ENCODE results near the gene GRID2IP.
A peak's percentile ranks its signal among the peaks of the same experiment; 100 is the strongest.

GRID2IP gene

DNA sequence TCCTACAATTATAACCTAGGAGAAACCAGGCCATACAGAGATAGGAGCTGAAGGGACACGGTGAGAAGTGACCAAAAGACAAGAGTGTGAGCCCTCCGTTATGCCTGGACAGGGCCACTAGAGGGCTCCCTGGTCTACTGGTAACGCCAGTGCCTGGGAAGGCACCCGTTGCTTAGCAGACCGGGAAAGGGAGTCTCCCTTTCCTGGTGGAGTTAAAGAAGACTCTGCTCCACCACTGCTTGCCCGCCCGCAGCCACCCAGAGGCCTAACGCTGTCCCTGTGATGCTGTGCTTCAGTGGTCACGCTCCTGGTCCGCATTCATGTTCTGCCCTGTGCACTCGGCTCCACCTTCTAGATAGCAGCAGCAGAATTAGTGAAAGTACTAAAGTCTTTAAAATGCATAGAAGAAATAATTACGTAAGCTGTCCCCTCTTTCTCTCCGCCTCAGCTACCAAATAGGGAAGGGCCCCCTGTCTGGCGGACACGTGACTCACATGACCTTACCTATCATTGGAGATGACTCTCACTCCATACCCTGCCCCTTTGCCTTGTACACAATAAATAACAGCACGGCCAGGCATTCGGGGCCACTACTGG is 34.8 kb downstream of the GRID2IP start:
- peak; percentile 79 to 90 for DNase-seq

GRCh38 chr7:6513541-6513940 is 37.7 kb downstream of the GRID2IP start:
- DNase-seq, result no peak

DNA sequence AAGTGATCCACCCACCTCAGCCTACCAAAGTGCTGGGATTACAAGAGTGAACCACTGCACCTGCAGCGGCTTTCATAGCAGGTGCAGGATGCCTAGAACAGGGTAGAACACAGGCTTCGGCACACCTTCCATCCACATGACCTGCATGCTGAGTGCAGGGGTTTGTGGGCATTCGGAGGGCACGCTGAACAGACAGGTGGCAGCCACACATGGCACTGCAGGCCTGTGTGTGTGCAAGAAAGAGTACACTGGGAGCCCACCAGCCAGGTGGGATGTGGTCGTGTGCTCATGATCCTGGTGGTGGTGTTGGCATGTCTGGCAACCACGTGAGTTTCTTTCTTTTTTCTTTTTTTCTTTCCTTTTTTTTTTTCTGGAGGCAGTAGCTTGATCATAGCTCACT is 38.4 kb downstream of the GRID2IP start:
- no peak for DNase-seq

GRCh38 chr7:6510476-6511133 is 40.7 kb downstream of the GRID2IP start:
- DNase-seq, result no peak

DNA sequence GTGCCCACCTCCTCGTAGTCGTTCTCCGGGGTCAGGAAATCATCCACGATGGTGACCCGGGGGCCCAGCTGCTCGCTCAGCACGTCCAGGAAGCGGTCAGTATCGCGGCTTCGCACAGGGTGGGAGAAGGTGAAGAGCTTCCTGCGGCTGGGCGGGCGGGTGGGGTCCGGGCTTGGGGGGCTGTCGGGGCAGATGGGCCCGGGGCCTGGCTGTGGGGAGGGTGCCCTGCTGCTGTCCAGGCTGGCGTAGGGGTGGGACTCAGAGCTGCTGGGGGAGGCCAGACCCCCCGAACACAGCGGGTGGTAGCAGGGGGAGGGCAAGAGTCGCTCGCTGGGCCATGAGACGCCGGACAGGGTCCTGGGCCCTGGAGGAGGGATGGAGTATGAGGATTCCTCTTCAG is 42.3 kb downstream of the GRID2IP start:
- DNase-seq, result no peak

DNA sequence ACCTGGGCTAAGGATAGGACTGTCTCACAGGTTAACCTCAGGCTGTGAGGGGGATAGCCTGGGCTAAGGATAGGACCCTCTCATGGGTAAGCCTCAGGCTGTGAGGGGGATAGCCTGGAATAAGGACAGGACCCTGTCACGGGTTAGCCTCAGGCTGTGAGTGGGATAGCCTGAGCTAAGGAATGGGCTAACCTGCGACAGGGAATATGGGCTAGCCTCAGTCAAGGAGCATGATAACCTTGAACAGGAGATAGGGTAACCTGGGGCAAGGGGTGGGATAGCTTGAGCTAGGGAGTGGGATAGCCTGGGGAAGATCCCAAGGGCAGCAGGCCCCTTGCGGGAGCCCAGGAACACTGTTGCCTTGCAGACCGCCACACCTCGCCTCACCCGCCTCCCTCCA is 42.7 kb downstream of the GRID2IP start:
- DNase-seq, result no peak

DNA sequence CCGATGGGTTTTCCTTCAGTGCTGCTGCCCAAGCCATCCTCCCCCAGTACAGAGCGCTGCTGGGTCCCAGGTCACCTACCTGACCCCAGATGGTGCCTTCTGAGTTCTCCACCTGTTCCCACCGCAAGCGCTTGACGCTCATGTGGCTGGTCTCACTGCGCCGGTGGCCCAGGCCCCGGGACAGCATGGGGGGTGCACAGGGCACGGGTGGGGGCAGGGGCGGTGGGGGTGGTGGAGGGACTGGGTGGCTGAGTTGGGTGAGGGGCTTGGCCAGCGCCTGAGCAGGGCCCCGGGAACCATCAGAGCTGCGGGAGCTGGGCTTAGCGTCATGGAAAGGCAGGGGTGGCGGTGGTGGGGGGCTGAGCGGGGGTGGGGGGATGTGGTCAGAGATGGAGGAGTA is 43.4 kb downstream of the GRID2IP start:
- no peak for DNase-seq

- no peak for DNase-seq
Observed at GRCh38 chr7:6505685-6506559, 45.3 kb downstream of the GRID2IP start.

GRCh38 chr7:6504996-6505395 is 46.3 kb downstream of the GRID2IP start:
- DNase-seq, result no peak

DNA sequence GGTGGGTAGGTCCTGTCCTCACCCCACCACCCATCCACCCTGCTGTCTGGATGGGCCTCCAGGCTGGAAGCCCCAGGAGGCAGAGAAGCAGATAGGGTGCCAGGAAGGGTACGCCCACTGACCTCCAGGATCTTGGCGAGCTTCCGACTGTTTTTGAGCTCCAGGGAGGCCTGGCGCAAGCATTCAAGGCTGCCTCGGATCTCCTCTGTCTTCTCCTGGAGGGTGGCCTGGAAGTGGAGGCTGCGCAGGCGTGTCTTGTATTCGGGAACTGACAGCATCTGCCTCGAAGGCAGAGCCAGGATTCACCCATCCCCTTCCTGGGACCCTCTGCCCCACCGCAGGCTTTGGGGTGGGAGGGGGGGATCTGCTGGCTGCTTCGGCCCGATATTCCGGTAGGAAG is 48.4 kb downstream of the GRID2IP start:
- DNase-seq, result no peak

GRCh38 chr7:6501586-6502564 is 49.4 kb downstream of the GRID2IP start:
- no peak for DNase-seq

DNA sequence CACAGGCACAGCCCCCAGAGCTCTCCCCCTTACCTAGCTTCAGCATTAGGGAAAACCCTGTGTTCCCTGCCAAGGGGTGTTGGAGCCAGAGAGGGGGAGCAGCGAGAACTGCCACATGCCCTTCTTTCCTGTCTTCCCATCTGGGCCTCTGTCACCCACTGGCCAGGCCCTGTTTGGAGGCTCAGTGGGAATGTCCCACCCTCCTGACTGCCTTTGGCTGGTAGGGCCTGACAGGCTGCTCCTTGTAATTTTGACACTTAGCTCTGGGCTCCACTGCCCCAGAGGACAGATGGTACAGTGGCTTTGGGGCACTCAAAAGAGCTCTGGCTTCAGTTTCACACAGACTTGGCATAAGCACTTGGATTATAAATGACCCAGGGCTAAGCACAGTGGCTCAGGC is 50.6 kb downstream of the GRID2IP start:
- no peak for DNase-seq

DNA sequence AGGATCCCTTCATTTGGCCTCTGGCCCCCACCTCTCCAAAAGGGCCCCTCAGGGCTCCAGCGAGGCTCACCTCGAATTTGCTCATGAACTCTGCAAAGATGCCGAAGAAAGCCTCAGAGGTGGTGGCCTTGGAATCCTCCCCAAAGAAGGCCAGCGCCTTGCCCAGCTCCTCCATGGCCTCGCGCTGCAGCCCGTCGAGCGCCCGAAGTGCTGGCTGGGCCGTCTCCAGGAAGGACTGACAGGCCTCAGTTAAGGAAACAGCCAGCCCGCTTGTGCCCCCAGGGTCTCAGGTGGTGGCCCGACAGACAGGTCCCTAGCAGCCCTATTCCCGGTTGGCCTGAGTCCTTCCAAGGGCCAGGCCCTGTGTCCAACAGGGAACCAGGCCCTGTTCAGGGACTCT is 53.3 kb downstream of the GRID2IP start:
- DNase-seq, result no peak

- DNase-seq, result no peak
Observed at GRCh38 chr7:6497637-6497905, 53.7 kb downstream of the GRID2IP start.

GRCh38 chr7:6496842-6497636 is 54.2 kb downstream of the GRID2IP start:
- DNase-seq, result no peak

GRCh38 chr7:6495597-6496262 is 55.5 kb downstream of the GRID2IP start:
- DNase-seq, result no peak

DNA sequence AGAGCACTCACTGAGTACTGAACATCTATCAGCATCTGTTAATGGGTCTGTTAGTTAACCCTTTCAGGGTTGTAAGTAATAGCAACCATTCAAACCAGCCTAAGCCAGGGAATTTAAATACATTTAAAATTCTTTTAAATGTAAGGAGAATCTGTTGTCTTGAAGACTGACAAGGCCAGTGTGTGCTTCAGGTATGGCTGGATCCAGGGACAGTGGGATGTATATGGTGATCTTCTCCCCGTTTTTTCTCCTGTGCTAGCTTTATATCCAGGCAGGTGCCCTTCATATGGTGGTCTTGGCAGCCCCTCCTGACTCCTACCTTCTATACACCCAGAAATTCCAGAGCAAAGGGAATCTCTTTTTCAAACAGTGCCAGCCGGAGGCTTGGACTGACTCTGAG is 56.9 kb downstream of the GRID2IP start:
- no peak for DNase-seq

- no peak for DNase-seq
Observed at GRCh38 chr7:6491194-6491593, 60.1 kb downstream of the GRID2IP start.

- DNase-seq, result peak in 1 of 2 donors; percentile 6
Observed at GRCh38 chr7:6489612-6490011, 61.6 kb downstream of the GRID2IP start.

DNA sequence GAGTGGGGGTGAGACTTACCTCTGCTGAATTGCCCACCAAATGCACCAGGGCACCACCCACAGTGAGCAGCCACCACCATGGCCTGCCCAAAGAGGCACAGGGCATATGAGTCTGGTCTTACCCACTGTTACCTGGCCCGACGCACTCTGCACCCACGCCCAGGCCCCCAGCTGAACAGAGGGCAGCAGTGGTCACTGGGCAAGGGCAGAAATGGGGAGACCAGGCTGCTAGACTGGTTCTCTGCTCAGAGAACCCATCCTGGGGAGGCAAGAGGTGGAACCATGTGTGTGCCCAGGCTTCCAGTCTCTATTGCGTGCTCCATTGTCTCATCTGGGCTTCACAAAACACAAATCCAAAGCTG is 64.1 kb downstream of the GRID2IP start:
- DNase-seq, result no peak

GRCh38 chr7:6486438-6487183 is 64.7 kb downstream of the GRID2IP start:
- DNase-seq, result no peak
